GM19372 (cell line): ENCODE measurements around the gene SEM1.
"Not testable (repeated sequence)": the region's sequence is repeated elsewhere in the genome, so short reads cannot be mapped to it uniquely, and the experiment has no call there.

Experiments used
- ATAC-seq: cut with Tn5 transposase; IDR thresholded peaks from one replicate; pipeline ENCODE4 v1.9.1; 2021; ENCODE audit warnings: mild to moderate bottlenecking, low read depth, moderate library complexity; ENCODE audit not compliant: unreplicated experiment

SEM1 gene

GRCh38 chr7:96707901-96708774 lies 1.5 kb downstream of the SEM1 start:
- ATAC-seq = no peak

- no peak for ATAC-seq
These were observed 8.4 kb downstream of the SEM1 start for GRCh38 chr7:96701258-96701657.

GRCh38 chr7:96700516-96700915 lies 9.1 kb downstream of the SEM1 start:
- ATAC-seq = no peak

- no peak for ATAC-seq
These were observed 10.3 kb downstream of the SEM1 start for GRCh38 chr7:96699219-96699871.

GRCh38 chr7:96698449-96698848 lies 11.2 kb downstream of the SEM1 start:
- not testable (repeated sequence) for ATAC-seq

GRCh38 chr7:96697822-96698221 lies 11.8 kb downstream of the SEM1 start:
- ATAC-seq = no peak

- no peak for ATAC-seq
These were observed 14.1 kb downstream of the SEM1 start for GRCh38 chr7:96695581-96695980.

- no peak for ATAC-seq
These were observed 15.6 kb downstream of the SEM1 start for GRCh38 chr7:96694082-96694481.

- no peak for ATAC-seq
These were observed 17.9 kb downstream of the SEM1 start for GRCh38 chr7:96691702-96692101.

- ATAC-seq = no peak
These were observed 20.2 kb downstream of the SEM1 start for GRCh38 chr7:96689414-96689813.

GRCh38 chr7:96686305-96686704 lies 23.3 kb downstream of the SEM1 start:
- ATAC-seq = no peak

- peak; percentile 68 for ATAC-seq
These were observed 23.9 kb downstream of the SEM1 start for GRCh38 chr7:96685755-96686154.

- peak; percentile 60 for ATAC-seq
These were observed 24.3 kb downstream of the SEM1 start for GRCh38 chr7:96685353-96685752.

- ATAC-seq = no peak
These were observed 29.8 kb downstream of the SEM1 start for GRCh38 chr7:96679886-96680285.

GRCh38 chr7:96676919-96677318 lies 32.7 kb downstream of the SEM1 start:
- no peak for ATAC-seq

- no peak for ATAC-seq
These were observed 34.1 kb downstream of the SEM1 start for GRCh38 chr7:96675548-96675947.

- no peak for ATAC-seq
These were observed 35.1 kb downstream of the SEM1 start for GRCh38 chr7:96674565-96674964.

- no peak for ATAC-seq
These were observed 37.8 kb downstream of the SEM1 start for GRCh38 chr7:96671854-96672253.

GRCh38 chr7:96670338-96671289 lies 39.0 kb downstream of the SEM1 start:
- no peak for ATAC-seq

GRCh38 chr7:96669812-96670211 lies 39.8 kb downstream of the SEM1 start:
- no peak for ATAC-seq

GRCh38 chr7:96667026-96667425 lies 42.6 kb downstream of the SEM1 start:
- ATAC-seq = no peak
